Brain pericyte (primary cell): ENCODE data around the gene PGS1.

ENCODE experiments used
- DNase-seq: peaks from one replicate; pipeline ENCODE4 v3.0.0-alpha.2; 2012; ENCODE audit warnings: low read depth, low spot score

Gene PGS1

DNA sequence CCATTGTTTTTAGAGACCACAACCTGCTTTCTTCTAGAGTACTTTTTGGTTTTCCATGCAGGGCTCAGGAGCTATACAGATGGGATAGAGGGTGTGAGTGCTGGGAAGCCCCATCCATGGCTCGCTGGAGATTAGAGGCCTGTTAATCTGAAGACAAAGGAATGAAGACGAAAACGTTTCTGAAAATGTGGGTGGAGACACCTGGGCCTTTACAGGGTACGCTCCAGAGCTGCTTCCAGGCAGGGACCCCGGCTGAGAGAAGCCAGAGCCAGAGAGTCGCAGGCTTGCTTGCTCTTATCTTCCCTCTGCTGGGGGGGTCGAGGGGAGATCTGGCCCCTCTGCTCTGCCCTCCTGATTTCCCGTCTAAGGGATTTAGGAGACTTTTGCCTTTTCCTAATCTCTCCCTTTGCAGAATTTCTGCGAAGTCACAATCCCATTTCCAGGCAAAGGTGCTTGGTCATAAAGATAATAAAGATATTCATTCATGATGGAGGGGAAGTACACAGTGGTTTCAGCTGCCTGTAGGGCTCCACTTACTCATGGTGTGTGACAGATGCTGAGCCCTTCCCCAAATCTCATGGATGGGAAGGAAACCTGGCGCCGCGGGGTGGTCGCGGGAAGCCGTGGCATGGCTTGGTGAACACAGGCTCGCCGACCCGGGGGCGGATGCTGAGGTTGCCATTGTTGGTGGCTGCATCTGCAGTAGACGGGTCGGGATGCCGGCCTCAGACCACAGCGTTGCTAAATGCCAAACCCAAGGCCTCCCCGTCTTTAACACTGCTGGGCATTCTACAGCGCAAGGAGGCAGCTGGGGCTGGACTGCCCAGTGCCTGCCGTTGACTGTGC is 13.8 kb upstream of the PGS1 start:
- no peak for DNase-seq

DNA sequence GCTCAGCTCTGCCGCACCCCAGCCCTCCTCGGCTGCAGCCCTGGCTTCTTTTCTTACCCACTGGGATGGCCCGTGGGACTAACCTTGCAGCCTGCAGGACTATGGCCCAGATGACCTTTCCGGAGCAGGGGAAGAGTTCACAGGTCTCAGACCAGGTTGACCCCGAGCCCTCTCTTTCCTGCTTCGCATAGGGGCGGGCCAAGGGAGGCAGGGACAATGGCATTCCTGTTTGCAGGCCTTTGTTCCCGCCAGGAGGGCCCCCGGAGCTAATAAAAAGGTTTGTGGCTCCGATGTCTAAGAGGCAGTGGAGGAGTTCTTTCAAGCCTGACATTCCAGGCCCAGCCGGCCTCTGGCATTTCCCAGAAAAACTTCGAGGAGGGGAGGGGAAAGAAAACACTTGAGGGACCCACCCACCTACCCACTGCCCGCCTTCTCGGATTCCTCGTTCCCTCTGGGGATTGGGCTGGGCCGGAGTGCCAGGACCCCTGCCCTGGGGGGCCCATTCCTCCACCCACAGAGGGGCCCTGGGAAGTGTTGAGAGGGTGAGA is 12.8 kb upstream of the PGS1 start:
- DNase-seq: peak; percentile 61

DNA sequence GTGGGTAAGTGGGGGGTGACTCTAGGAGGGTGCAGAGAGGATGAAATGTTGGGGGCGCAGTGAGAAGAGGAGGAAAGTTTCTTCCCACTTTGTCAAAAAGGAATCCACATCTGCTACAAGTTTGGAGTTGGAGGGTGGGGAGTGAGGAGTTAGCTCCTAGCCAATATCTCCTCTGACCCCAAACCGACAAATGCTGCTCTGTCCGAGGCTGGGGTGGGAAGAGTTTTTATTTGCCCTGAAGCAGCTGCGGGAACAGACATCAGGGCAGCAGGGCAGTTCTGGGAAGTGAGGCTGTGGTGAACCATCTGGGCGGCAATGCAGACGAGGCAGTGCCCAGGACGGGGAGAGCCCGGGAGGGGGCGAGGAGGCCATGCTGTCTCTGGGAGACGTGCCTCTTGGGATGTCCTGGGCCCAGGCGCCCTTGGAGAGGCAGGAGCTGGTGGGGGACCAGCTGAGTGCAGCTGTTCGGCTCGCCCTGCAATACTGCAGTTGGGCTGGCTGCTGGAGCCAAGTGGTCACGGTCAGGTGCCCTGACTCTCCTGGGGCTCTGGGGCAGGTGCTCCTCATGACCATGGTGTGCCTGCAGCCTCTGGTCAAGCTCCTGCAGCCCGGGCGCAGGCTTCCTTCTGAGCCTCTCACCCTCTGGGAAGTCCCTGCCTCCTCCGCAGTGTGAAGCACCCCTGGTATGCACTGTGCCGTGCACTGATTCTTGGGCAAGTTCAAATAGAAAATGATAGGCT is 12.2 kb upstream of the PGS1 start:
- peak; percentile 80 for DNase-seq

DNA sequence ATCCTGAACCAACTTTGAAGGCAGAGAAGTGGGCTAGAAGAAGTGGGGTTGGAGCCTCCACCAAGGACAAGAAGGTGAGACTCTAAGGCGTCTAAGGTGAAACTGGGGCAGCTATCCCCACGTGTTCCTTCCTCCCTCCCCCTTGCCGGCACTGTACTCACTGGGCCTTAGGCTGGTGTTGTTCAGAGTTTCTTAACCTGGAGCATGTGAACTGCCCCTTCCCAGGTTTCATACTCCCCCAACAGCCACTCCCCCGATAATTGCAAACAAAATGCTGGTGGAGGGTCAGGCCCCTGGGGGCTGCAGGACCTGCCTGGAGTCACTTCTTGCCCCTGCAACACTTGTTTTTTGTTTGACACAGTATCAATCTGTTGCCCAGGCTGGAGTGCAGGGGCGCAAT is 11.3 kb upstream of the PGS1 start:
- DNase-seq: no peak

DNA sequence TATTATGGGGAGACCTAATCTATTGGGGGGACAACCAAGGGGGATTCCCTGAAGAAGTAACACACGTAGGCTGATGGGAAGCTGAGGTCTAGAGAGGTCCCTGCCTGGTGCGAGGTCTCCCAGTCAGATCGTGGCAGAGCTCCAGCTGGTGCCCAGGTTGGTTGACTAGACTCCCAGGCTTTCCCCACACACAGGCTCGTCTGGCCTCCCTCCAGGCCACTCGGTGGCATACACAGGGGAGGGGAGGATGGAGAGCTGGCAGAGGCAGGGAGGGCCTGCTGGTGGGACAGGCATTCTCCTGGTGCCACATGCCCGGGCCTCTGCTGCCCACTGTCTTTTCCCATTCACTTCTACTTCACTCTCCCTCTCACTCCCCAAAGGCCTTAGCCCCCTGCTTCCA is 10.1 kb upstream of the PGS1 start:
- DNase-seq: no peak

DNA sequence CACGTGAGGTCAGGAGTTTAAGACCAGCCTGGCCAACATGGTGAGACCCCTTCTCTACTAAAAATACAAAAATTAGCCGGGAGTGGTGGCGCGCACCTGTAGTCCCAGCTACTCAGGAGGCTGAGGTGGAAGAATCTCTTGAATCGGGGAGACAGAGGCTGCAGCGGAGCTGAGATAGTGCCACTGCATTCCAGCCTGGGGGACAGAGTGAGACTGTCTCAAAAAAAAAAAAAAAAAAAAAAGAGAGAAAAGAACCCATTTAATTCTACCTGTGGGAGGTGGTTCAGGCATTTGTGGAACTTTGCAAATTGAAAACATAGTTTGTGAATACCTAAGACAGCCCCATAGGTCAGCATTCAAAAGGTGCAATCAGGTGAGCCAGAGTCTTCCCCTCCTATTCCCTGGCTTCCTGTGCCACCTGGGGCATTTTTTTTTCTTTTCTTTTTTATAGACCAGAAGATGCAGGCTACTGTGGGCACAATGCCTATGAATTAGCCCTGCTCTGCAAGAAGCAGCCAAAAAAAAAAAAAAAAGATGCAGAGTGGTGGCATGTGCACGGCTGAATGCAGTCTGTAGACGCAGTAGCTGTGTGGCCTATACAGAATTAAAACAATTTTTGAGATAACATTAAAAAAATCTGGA is 9.5 kb upstream of the PGS1 start:
- DNase-seq: no peak

DNA sequence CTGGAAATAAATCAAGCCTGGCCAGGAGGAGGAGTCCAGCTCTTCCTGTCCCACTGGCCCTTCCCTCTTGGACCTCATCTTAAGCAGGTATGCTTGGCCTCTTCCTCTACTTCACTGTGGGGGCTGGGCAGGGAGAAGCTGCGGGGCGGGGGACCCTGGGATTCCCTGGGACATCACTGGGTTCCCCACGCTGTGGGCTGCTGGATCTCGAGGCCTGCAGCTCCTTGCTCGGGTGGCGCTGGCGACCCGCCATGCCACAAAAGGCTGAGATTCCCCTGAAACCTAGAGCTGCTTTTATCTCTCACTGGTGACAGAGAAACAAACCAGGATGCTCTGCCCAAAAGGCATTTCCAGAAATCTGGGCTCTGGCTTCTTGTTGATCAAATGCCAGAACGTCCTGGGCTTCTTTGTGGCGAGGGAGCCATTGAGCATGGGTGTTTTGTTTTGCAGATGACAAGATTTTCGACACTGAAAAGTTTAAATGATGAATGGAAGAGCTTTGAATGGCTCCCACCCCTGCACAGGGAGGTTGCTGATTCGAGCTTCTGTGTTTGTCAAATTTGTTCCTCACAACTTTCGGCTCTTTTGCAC is 8.6 kb upstream of the PGS1 start:
- no peak for DNase-seq

DNA sequence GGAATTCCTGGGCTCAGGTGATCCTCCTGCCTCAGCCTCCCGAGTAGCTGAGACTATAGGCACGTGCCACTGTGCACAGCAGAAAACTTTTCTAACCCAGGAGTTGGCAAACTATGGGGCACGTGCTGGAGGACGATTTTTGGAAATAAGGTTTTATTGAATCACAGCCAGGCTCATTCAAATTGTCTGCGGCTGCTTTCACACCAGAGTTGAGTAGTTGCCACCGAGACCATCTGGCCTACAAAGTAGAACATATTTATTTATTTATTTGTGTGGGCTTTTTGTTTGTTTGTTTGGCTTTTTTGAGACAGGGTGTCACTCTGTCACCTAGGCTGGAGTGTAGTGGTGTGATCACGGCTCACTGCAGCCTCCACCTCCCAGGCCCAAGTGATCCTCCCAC is 7.4 kb upstream of the PGS1 start:
- no peak for DNase-seq

DNA sequence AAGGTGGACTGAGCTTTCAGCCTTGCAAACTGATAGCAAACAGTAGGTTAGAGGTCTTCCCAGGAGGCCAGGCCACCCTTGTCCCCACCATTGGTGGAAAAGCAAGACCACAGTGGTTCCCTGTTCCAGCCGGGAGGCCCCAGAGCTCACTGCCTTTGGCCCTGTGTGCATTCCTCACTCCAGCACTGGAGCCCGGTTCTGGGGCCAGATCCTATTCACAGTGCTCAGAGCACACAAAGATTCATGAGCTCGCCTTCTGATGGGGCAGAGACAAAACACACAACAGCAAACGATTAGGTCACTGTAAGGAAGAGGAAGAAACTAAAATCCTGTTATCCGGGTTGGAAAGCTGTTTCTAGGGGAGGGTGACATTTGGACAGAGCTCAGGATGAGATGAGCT is 5.6 kb upstream of the PGS1 start:
- DNase-seq: no peak

DNA sequence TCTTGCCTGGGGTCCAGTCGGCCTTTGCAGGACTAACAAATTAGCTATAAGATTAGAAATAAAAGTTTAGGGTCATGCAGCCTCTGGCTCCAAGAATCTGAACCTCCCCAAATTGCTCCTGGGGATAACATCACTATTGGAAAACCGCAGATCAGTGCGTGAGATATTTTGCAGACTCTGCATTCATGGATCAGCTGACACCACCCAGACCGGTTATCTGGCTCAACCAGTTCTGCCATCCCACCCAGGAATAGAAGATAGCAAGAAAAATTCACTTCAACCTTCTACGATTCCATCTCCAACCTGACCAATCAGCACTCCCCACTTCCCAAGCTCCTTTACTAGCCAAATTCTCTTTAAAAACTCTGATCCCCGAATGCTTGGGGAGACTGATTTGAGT is 4.3 kb upstream of the PGS1 start:
- no peak for DNase-seq

DNA sequence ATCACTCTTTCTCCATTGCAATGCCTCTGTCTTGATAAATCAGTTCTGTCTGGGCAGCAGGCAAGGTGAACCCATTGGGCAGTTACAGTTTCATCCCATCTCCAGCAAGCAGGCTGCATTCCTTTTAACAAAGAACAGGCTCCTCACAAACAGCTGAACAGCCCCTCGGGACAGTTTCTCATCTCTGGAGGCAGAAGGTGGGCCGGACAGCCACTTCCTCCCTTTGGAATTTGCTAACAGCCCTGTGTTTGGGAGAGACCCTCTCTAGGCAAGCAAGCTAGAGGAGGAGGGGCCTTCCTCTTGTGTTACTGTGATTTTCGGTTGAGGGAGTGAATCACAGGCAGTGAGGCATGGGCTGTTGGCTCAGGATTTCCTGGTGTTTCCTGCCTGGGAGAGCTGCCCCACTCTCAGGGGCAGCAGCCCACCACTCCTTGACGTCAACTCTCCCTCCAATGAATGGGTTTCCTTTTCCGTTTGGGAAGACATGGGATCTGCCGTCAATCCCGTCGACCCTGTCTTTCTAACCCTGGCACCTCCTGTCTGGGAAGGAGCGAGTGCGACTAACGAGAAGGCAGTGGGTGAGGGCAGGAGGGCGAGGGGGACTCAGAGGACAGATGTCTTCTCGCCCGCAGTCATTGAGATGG is 3.7 kb upstream of the PGS1 start:
- DNase-seq: no peak

DNA sequence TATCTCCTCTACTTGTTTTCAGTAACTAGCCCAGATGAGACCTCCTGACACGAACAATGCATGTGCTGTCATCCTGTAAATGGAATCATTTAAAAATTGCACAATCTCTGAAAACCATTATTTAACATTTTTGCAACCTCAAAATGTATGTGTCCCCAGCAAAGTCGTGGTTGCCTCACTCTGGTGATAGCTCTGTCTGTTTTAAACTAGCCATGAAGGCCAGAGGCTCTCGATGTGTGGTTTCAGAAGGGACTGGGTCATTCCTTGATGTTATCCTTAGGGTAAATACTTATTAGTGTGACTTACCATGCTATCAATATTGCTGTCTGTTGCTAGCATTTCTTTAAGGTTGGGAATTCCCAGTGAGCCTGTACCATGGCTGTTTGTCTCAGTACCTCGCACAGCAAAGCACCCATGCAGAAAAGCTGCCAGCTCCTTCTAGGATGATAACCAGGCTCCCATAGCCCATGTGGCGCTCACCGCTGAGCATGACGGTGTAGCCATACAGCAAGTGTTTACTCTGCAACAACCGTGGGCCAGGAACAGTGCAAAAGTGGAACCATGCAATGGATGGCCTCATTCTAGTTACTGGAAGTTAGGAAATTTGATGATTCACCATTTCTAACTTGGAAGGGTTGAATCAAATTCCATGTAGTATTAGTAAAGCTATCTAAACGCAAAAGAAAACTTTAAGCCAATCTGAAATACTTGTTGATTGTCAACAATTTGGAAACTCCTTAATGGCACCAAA is 2.9 kb upstream of the PGS1 start:
- peak; percentile 61 for DNase-seq

DNA sequence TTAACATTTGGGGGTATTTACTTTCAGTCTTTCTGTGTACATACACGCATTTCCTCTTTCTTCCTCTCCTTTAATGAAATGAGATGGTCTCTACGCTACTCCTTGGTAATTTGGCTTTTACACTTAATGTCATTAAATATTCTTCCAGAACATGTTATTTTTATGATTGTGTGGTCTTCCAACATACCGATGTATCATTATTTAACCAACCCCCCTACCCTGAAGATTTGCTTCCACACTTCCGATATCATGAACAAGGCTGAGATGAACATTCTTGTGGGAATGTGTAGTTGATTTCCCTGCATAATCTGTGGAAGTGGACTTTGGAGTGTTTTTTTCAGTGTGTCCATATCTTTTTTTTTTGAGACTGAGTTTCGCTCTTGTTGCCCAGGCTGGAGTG is 2.3 kb upstream of the PGS1 start:
- no peak for DNase-seq

DNA sequence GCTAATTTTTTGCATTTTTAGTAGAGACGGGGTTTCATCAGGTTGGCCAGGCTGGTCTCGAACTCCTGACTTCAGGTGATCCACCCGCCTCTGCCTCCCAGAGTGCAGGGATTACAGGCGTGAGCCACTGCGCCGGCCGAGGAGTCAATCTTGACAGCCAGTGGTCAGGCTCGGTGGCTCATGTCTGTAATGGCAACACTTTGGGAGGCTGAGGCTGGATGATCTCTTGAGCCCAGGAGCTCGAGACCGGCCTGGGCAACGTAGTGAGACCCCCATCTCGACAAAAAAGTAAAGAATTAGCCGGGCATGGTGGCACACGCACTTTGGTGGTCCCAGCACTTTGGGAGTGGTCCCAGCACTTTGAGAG is 608 bp upstream of the PGS1 start:
- no peak for DNase-seq

DNA sequence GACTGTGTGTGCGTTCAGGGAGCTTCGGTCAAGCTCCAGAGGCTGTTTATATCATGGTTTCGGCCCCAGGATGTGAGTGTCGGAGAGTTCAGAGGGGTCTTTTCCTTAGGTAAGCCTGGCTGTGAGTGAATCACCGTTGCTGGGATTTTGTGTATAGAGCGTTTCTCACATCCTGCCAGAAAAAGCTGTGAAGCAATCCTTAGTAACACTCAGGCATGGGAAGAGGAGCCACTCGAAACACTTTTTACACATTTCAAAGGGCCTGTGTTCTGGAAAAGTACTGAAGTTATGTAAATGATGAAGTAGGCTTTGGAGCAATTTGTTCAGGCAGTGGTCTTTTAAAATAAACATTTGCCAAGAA is 662 bp downstream of the PGS1 start:
- no peak for DNase-seq

DNA sequence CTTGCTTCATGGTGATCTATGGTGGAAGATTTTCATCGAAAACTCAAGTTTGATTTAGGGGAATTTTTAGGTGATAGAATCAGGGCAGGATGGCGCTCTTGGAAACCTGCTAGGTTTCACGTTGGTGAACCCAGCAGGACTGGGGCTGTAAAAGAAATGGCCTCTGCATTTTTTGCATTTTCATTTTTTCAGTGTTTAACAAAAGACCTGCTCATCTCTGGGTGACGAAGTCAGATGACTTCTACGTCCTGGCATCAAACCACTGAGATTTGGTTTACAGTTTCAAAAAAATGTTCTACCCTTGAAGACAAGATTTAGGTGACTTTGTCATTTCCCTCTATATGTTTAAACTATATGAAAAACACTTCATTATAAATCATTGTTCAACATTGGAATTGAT is 1.9 kb downstream of the PGS1 start:
- DNase-seq: no peak

DNA sequence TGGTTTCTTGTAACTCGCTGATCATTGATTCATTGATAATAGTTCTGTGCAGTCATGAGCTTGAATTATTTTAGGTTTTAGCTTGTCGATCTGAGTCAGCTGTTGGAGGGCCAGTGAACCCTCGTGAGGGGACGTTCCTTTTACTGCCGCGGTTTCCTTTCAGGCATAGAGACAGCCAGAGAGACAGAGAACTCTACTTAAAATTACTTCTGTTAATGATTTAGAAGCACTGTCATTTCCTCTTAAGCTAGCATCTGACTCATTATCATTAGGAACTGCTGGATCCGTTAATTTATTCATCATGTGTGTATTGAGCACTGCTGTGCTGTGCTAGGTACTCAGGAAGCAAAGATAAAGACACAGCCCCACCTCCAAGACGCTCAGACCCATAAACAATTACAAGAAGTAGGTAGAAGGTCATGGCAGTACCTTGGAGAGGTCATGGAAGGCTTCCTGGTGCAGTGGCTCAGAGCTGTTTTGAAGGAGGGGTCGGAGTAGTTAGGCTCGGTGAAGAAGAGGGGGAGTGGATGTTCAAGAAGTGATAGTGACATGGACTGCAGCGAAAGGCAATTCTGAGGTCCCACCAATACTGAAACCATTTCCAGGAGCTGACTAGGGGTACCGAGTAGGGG is 3.3 kb downstream of the PGS1 start:
- no peak for DNase-seq

DNA sequence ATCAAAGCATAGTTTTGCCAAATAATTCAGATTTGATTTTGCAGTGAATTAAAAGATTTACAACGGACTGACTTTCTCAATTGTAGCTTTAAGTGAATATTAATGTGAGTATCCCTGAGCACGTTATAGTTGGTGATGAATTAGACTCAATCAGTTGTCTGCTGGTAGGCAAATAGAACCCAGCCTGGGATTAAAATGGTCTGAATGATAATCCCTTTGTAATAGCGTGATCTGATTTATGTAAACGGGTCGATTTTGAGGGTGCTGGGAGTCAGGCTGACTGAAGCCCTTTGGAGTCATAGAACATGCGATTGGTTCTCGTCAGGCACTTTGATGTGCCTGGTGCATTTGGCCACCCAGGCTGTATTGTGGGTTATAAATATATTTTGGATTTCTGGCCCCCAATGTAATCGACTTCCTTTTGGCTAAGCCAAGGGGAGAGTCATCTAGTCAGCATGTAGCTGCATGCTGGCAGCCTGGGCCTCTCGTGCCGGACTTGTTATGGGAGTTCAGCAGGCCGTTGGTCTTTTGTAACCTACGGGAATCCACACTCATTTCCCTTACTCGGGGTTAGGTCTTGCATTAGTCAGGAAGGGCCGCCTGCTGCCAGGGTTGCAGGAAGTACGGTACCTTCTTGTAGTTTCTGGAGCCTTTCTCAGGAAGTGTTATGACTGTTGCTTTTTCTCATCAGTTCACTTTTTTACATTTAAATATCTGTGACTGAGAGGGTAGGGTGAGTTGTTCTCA is 5.4 kb downstream of the PGS1 start:
- DNase-seq: peak; percentile 92

DNA sequence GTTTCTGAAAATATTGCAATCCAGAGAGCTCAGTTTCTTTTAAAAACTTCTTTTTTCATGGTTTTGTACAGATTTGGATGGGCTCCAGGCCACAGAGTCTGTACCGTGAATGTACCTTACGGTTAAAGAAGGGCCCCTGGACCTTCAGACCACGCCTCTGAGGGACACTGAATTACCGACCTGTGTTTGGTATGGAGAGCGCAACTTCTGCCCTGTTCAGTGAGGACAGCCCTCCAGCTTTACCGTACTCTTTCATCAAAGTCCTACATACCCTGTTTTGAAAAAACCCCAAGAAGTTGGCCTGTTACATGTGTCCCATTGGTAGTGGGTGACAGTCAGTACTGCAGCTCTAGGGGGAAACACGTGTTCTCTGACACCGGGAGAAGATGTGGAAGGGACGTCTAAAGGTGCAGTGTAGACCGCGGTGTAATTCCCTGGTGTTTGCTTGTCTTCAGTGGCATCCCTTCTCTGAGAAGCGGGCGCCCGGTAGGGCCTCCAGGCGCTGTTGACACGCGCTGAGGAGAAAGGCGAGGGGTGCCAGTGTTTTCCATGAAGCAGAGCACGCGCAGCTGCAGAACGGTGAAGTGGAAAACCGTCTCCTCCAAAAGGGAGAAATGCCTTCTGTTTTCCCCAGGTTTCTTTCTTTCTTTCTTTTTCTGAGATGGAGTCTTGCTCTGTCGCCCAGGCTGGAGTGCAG is 6.2 kb downstream of the PGS1 start:
- no peak for DNase-seq
